ENCODE results near the gene ACCSL.

The ACCSL gene

DNA sequence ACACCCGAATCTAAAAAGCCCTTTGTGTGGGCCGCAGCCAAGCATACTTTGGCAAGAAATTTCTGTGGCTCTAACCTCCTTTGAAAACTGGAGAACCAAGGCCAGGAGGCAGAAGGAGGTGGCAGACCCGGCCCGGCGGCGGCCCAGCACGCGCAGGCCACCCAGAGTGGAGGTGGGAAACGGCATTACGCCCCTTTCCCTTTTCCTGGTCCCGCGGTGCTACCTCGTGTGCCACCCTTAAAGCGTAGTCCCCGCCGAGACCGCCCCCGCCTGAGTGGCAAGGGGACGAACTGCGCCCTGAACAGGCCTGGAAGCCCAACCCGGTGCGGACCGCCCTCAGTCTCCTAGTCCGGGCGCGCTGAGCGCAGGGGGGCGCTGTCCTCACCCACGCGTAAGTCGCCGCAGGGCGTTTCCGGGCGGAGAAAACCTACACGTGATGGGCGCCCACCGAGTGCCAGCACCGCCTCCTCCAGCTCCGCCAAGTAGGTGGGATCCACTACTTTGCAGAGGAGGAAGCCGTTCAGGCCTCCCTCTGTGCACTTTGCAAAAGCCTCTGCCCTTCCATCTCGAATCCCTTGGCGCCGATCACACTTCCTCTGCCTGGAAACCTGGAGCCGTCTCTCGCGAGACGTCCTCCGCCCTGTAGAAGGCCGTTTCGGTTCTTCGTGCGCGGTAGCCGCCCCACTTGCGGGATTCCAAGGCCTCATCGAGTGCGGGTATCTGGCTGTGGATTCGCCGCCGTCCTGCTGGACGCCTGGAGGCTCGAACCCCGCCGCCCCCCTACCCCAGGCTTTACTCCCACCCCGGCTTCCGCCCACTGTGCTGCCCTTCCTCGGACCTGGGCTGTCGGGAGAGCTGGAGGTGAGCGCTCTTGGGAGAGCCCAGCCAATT, 18.3 kb downstream of the ACCSL start, which contains the start of gene ACCS:
ACCS (plus strand) TSS at position 430 of the 891 bp plus-strand sequence. CDS start 1,358 bp downstream, outside the sequence.
- peak; percentile 92 for DNase-seq

DNA sequence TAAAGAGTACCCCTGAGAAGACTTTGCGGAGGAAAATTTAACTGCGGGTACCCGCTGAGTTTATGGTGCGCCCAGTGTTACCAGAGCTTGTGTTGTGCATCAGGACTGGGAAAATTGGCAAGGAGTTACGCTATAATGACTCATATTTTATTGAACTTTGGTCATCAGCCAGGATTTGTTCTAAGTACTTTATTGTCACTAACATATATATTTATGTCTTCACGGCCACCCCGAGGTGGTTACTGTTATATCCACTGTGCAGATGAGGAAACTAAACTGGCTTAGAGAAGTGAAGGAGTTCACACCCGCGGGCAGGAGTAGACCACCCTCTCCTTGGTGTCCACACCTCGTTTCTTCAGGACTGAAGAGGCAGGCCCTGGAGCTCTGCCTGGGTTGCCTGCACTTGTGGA, 19.0 kb downstream of the ACCSL start:
- peak; percentile 25 for DNase-seq

DNA sequence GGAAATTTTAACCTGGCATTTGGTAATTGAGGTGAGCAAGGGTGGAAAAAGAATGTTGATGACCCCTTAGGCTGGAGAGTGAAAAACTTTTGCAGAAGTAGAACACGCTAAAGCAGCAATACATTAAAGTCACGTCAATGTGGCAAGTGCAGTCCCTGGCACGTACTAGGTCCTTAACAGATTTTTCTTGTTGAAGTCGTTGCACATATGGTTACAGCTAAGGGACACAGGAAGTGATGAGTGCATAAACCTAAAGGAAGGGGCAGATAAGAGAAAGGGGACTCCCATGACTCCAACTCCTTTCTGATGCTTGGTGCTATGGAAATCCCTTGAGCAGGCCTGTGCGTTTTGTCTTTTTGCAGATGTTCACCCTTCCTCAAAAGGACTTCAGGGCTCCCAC, 19.5 kb downstream of the ACCSL start:
- peak; percentile 68 for DNase-seq

DNA sequence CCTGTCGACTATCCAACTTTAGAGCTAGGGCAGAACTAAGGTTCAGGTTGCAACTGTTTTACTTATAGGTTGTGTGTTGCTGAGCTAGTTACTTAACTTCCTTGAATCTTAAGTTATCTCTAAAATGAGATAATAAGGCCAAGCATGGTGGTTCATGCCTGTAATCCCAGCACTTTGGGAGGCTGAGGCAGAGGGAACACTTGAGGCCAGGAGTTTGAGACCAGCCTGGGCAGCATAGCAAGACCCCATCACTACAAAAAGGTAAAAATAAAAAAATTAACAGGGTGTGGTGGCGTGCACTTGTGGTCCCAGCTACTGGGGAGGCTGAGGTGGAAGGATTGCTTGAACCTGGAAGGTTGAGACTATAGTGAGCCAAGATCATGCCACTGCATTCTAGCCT, 20.4 kb downstream of the ACCSL start:
- DNase-seq, result no peak

DNA sequence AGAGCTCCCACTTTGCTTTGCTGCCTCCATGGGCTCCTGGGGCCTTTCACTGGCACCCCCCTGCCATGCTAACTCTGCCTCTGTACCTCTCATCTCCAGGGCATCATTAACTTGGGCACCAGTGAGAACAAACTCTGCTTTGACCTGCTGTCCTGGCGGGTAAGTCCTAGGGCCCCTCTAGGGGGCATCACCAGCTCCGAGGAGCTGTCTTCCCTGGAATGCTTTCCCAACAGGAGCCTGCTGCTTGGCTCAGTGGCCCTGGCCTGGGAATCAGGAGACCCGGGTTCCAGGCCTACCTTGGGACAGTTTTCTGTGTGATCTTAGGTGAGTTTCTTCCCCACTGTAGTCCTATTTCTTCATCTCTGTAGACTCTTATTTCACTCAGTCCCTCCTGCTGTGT, 23.4 kb downstream of the ACCSL start:
- no peak for DNase-seq

DNA sequence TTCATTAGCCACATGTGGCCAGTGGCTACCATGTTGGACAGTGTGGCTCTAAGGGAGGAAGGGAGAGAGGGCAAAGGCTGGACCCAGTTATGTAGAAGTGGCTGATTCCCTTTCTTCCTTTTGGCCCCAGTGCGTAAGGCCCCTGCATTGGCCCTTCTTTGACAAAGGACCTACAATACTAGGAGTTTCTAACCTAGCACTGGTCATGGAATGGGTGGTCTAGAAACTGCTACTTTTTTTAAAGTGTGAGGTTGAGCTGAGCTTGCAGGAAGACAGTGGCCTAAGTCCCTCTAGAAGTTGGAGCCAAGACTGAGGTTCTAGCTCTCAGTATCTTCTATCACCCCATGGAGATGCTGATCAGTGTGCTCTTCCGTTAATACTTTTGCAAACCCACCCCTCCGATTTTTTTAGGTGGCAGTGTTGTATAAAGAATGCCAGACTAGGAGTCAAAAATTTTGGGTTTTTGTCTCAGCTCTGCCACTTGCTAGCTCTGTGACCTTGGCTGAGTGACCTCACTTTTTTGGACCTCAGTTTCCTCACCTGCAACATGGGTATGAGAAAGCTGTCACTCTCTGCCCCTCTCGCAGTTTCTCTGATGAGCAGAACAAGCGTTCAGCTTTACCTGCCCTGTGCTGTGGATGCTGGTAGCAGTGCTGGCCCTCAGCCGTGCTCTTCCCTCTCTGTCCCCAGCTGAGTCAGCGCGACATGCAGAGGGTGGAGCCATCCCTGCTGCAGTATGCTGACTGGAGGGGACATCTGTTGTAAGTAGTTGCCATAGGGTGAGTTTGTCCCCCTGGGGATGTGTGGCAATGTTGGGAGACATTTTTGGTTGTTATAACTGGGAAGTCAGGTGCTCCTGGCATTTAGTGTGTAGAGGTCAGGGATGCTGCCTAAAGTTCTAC, 25.2 kb downstream of the ACCSL start:
- DNase-seq, result no peak

DNA sequence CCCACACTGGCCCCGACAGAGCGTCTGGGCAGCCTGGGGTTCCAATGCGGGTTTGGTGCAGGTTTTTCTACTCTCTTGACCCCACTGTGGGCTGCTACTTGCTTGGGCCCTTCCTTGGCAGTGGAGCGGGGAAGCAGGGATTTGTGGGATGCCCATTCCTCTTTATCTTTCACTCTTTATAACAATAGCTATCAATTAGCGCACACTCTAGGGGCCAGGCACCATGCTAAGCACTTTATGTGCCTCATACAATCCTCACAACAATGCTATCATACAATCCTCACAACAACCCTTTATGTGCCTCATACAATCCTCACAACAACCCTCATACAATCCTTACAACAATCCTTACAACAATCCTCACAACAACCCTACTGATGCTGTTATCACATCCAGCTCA, 31.0 kb downstream of the ACCSL start:
- no peak for DNase-seq

DNA sequence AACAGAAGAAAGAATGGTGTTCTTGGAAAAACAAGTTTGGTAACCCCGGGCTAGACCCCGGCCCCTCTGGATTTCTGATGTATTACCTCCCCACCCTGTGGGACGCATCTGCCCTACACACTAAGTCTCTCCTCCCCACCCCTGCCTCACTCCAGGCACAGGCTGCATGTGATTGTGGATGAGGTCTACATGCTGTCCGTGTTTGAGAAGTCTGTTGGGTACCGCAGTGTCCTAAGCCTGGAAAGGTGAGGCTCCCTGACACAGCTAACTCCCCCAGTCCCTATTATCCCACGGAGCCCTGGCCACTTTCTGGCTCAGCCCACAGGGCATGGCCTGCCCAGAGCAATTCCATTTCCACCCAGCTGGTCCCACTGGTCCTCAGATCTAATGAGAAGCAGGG, 31.6 kb downstream of the ACCSL start:
- no peak for DNase-seq

DNA sequence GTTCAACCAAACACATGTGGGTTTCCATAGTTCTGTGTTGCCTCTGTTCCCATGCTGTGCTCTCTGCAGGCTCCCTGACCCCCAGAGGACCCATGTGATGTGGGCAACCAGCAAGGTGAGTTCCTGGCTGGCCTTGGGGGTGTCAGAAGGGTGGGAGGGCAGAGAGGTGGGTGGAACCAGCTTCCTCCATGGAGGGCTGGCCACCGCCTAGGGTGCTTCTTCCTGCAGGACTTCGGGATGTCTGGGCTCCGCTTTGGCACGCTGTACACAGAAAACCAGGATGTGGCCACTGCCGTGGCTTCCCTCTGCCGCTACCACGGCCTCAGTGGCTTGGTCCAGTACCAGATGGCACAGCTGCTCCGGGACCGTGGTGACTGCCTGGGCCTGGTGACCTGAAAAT, 33.2 kb downstream of the ACCSL start:
- DNase-seq, result no peak

DNA sequence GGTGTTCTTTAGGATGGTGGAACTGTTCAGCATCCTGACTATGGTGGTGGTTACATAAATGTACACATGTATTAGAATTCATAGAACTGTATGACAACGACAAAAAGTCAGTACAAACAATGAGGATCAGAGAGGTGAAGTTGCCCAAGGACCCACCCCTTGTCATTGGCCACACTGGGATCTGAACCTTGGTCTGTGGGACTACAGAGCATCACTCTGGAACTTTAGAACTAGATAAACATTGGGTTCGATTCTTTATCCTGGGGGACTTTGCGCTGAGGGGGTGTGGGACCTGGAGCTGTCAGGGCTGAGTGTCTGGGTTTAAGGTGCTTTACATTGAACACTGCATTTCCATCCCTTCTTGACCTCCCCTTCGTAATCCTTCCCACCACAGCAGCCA, 34.9 kb downstream of the ACCSL start:
- DNase-seq, result no peak

DNA sequence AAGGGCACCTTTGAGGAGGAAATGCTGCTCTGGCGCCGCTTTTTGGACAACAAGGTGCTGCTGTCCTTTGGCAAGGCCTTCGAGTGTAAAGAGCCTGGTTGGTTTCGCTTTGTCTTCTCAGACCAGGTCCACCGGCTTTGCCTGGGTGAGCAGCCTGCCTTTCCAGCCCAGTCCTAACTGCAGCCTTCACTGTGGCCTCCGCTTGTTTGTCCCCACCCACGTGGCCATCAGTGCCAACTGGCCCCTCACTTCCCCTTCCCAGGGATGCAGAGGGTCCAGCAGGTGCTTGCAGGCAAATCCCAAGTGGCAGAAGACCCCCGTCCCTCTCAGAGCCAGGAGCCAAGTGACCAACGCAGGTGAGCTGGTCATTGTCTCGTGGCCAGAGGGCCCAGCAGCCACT, 35.7 kb downstream of the ACCSL start:
- no peak for DNase-seq

DNA sequence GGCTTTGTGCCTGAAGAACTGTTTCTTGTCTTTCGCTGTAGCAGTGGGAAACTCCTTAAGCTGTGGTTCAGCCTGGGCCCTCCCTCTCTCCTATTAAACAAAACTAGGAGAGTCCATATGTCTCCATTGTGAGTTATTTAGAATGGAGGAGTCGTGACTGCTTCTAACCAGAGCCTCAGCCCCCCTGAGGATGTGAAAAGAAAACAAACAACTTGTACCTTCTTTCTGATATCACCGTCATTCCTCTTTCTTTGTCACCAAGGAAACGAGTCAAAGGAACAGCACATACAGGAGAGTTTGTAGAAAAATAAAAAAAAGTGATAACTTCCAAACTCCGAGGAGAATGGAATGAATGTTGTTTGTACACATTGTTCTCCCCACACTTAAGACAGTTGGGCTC, 36.1 kb downstream of the ACCSL start:
- DNase-seq, result no peak

DNA sequence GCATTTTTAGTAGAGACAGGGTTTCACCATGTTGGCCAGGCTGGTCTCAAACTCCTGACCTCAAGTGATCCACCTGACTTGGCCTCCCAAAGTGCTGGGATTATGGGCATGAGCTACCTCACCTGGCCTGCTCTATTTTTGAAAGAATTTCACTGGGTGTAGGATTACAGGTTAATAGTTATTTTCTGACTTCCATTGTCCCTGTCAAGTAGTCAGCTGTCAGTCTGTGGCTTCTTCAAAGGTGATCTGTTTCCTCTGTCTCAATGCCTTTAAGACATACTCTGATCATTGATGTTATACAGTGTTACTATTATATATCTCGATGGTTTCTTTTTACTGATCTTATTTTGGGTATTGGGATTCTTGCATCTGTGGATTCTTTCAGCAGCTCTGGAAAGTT, 37.5 kb downstream of the ACCSL start:
- DNase-seq, result no peak

DNA sequence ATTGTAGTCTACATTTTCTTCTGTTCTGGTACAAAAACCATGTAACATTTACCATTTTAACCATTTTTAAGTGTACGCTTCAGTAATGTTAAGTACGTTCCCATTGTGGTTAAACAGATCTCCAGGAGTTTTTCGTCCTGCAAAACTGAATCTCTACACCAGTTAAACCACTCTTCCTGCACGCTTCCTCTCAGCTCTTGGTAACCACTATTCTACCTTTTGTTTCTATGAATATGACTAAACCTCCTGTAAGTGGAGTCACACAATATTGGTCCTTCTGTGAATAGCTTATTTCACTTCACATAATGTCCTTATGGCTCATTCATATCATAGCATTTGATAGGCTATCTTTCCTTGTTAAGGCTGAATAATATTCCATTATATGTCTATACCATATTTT, 40.6 kb downstream of the ACCSL start:
- DNase-seq, result no peak

DNA sequence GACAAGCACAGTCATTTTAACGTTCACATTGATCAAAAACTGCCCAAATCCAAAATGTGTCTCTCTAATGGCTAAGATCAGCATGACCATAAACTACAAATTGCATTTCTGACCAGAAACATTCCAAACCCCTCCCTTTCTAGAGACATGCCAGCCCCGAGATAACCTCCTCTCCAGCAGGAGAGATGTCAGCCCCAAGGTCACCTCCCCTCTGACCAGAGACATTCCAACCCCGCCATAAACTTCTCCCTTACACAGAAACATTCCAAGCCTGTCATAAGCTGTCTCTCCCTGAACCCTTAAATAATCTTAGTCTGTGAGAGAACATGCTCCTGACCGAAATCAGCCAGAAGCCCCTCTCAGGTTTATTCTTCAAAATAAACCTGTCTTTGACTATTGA, 41.1 kb downstream of the ACCSL start:
- no peak for DNase-seq

DNA sequence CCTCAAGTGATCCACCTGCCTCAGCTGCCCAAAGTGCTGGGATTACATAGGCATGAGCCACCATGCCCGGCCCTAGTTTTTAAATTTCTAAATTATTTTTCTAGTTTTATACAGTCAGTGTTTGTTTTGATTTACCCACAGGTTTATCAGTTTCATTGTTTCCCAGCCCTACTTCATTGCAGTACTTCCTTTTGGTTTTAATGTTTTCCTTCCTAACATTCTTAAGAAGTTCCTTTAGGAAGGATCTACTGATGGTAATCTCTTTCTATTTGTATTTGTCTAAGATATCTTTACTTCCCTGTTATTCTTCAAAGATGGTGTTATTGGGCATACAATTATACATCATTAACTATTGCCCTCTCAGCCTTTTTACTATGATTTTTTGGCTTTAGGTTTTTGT, 42.8 kb downstream of the ACCSL start:
- no peak for DNase-seq

DNA sequence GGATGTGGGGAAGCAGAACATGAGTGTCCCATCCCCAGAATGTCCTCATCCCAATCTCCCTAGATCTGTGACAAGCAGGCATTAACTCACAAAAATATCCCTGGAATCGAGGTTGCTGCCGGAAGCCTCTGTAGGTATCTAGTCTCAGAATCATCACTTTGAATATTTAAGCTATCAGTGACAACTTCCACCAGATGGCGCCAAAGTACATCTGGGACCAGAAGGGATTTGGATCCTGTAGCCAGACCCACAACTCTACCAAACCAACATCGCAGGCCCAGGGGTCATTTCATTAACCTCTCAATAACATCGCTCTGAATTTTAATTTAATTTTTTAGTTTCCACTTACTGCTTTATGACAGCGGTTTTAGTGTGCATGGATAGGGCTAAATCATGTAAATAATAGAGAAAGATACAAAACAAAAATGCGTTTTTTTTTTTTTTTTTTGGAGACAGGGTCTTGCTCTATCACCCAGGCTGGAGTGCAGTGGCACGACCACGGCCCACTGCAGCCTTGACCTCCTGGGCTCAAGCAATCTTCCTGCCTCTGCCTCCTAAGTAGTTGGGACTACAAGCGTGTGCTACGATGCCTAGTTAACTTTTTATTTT, 46.6 kb downstream of the ACCSL start:
- peak; percentile 60 for DNase-seq

DNA sequence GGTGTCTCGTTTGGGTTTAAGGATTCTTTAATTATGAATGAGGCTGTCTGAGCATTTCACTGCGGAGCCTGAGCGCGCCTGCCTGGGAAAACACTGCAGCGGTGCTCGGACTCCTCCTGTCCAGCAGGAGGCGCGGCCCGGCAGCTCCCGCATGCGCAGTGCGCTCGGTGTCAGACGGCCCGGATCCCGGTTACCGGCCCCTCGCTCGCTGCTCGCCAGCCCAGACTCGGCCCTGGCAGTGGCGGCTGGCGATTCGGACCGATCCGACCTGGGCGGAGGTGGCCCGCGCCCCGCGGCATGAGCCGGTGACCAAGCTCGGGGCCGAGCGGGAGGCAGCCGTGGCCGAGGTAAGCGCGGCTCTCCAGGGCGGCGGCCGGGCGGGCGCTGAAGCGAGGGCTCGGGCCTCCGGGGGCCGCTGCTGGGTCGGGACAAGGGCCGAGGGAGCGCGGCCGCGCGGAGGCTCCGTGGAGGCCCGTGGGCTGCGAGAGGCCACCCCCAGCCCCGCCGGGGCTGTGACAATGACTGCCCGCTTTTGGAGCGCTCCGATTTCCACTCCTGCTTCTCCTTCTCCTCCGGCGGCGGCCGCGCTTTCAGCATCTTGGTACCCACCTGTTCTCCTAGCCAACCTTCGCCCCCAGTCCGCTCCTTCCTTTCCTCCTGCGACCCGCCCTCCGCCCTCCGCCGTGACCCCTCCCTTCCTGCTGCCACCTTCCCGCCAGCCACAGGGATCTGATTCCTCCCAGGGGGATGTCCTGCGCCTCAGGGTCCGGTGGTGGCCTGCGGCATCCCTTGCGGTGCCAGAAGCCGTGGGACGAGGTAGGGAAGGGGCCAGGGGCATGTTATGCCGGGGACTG, 48.0 kb downstream of the ACCSL start, which contains the start of gene EXT2:
EXT2 (plus strand) TSS at position 173 of the 854 bp plus-strand sequence. CDS start 12,035 bp downstream, outside the sequence.
- peak; percentile 62 for DNase-seq

DNA sequence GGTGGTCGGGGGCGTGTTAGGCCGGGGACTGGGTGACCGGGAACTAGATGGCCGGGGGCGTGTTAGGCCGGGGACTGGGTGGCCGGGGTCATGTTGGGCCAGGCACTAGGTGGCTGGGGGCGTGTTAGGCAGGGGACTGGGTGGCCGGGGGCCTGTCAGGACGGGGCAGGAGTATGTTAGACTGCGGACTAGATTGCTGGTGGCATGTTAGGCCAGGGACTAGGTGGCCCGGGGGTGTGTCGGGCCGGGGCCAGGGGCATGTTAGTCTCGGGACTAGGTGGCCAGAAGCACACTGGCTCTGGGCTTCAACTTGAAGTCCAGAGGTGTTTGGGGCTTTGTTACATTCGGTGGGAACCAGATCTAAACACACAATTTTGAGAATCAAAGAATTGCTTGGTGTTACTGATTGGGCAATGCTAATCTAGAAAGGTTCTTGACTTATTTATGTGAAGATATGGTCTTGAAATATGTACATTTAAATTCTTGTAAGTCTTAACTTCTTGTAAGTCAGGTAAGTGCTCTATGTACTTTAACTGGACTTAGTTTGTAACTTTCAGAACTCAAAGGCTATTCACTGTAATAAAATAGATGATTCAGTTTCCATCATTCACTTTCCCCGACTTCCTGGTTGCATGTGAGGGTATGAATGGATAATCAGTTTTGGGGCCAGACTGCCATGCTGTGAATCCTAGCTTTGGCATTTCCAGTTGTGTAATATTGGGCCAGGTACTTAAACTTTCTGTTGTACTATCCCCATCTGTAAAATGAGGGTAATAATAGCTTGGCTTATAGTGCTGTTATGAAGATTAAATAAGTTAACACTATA, 48.8 kb downstream of the ACCSL start:
- no peak for DNase-seq

DNA sequence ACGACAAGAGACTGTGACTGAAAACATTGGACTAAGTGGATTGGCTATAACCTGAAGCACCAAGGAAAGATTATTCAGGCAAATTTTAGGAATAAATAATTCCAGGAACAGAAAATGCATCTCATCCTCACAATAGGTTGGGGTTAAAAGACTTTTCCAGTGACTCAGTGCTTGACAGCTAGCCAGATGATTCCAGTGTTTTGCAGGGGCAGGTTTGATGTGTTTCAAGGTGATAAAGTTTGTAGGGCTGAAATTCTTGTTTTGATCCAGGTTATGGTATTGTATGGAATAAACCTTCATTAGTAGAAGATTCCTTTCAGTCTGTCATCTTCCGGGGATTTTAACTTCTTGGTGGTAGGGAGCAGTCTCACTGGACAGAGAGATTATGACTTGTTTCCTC, 50.0 kb downstream of the ACCSL start:
- no peak for DNase-seq

DNA sequence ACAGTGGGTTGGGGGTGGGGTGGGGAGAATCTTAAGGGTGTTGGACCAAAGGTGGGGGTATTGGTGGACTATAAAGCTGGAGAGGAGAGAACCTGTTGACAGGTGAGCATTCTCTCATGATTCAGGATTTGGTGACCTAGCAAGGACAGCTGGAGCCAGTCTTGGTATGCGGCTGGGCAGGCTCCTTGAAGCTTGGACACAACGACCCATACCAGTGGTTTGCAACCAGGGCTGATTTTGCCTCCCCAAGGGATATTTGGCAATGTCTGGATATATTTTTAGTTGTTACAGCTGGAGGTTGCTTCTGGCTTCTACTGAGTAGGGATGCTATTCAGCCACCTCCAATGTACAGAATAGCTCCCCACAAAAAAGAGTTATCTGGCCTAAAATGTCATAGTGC, 53.3 kb downstream of the ACCSL start:
- no peak for DNase-seq
